SHP77 treated with DMSO at 0.1 percent for 48 hours (cell line): ENCODE results near the gene KLF13.

Experiments
- DNase-seq: peaks from one replicate; lab custom pipeline; 2025; lab: John Stamatoyannopoulos, UW

KLF13 gene

DNA sequence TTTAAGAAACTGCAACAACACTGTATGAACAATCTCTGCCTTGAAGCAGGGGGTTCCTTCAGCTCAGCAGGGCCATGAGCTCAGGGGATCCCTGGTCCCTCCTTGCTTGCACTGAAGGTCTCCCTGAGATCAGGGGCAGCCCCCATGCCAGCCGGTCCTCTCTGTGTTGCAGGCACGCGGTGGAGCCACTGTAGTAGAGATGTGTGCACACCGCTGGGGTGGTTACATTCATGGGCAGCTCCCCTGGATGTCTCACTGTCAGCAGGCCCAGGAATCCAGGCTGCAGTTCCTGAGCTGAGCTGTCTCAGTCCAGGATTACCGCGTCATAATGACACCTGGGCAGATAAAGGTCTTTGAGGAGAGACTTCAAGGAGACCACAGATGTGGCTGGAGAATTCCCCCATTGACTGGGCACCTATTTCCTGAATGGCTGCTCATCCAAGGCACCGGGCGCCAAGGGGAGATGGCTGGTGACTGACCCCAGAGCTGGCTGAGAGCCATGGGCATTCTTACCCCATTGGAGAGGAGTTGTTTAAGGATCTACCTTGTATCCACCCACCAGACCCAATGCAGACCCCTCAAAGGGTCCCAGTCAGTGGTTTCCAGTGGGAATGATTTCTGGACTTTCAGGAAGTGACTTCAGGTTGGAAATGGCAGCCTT is 10.4 kb upstream of the KLF13 start:
- DNase-seq: no peak

DNA sequence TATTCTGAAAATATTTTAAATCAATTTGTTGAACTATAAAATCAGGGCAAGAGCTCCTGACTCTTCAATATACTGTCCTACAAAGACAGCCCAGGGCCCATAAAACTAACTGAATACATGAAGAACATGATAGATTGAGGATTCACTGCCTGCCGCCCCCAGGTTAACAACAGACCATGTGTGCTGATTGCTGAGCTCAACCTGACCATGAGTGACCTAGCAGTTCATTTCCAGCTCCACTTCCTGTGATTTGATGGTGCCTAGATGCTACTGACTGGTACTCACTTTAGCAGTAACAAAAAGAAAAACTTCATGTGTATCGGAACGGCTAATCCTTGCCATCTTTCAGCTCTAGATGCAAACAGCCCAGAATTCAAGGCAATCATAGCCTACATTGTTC is 9.6 kb upstream of the KLF13 start:
- no peak for DNase-seq

DNA sequence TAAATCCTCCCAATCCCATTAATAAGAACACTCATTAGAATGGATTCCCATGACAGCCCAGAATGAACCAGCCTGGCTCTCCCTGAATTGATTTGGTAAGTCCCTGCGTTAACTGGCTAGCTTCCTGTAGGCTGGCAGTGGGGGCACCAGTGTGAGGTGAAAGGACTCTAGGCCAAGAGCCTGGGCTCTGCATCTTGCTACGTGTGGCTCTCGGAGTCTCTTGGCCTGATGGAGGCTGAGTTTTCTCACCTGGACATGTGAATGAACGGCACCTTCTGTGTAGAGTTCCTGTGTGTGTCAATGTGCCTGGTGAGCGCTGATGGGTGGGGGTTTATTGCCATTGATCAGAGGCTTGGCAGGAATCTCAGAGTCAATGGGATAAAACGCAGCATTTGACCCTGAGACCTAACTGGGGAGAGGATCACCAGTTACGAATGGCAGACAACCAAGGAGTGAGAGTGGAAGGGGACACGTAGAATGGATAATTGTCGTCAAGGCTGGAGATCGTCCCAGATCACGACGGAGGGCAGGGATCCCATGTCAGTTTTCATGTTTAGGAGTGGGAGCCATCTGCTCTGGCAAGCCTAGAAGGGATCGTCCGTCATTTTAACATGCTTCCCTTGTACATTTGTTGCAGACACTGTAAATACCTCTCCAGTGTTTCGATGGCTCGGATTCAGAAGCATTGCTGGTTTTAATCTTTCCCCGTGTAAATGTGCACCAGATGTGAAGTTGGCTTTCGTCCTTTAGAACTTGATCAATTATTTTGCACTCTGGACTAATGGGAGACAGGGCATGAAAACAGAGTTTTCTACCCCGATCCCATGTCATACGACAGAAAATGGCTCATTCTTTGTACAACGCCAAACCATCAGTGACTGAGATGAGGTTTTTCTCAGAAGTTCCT is 9.0 kb upstream of the KLF13 start:
- DNase-seq: no peak

DNA sequence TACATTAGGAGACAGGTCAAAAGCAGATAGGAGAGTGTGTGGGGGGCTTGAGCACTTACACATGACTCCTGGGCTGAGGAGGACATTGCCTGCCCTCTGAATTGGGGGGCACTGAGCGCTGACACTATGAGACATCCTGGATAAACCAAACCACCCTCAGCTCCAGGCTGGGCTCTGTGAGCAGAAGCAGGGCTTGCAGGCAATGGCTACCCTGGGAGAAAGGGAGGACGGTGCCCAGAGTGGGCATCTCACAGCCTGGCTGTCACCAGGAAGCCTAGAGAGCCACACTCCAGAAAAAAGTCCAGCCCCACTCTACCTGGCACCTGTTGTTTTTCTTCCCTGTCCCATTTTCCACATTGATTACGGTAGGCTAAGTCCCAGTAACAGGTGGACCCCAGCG is 8.2 kb upstream of the KLF13 start:
- DNase-seq: no peak

DNA sequence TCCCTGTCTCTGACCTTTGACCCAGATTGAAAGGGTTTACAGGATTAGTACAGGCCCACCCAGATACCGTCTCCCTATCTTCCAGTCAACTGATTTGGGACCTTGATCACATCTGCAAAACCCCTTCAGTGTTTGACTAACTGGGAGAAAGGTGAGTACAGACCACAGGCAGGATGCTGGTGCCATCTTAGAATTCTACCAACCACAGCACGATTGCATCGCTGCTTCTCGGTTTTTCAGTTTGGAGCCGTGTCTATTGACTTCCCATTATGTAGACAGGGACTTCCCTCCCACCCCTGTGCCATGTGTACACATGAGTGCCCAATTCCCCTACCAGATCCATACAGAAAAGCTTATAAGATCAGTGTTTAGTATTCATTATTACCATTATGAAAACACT is 6.6 kb upstream of the KLF13 start:
- DNase-seq: no peak

DNA sequence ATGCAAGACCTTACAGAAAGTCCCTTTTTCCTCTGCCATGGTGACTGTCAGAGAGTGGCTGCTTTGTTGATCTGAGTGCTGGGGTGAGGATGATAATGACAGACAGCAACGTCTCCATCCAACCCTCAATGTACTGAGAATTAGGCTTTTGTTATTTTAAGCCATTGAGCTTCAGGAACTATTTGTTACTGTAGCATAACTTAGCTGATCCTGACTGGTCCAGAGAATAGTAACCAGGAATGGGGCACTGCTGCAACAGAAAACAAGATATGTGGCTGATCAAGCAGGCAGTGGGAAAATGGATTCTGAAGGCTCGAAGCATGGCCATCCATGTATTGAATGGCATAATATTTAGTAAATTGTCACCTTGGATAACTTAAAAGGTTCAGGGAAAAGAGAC is 5.2 kb upstream of the KLF13 start:
- DNase-seq: no peak

GRCh38 chr15:31322504-31322903 is 4.1 kb upstream of the KLF13 start:
- no peak for DNase-seq

DNA sequence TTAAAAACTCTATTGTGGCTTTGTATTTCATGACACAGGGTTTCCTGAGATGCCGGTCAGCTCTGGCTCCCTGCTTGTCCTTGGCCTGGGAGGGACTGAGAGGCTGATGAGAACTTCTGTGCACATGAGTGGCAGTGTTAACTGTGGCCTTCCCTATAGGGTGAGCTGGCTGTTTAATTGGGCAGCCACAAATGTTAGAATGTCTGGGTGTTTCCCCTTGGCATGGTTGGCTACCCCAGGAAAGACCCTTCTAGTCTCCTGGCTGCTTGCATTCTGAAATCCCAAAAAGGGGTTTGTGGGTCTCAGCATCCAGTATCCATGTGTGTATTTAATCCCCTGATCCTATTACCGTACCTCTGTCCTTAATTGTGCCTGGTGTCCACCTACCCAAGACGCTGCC is 3.0 kb upstream of the KLF13 start:
- DNase-seq: no peak

GRCh38 chr15:31324186-31324585 is 2.4 kb upstream of the KLF13 start:
- no peak for DNase-seq

GRCh38 chr15:31324806-31325594 is 1.6 kb upstream of the KLF13 start:
- no peak for DNase-seq

- no peak for DNase-seq
These were observed 960 bp upstream of the KLF13 start for GRCh38 chr15:31325595-31326155.

GRCh38 chr15:31326875-31327668 is 437 bp downstream of the KLF13 start:
- no peak for DNase-seq

DNA sequence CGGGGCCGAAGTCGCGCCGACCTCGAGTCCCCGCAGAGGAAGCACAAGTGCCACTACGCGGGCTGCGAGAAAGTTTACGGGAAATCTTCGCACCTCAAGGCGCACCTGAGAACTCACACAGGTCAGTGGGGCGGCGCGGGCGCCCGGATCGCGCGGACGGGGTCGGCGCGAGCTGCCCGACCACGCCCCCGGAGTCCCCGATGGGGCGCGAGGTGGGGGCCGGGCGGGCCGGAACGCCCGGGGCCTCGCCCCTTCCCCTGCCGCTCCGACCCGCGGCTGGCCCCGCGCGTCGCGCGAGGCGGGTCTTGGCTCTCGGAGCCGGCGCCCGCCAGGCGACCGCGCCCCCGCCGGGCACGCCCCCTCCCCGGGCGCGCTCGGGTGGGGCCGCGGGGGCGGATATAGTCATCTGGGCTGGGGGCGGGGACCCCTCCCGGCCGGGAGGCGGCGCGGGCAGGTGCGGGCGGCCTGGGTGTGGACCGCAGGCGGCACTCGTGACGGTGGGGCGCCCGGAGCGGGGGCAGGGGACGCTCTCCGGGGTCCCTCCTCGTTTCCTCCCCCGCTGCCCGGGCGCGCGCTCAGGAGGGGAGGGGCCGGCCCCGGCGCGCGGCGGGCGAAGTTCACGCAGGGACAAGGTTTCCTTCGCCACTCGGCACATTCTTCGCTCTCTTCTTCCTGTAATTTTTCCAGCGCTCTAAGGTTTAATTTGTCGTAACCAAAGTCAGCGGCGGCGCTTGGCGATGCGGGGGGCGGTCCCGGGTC is 1.2 kb downstream of the KLF13 start:
- DNase-seq: no peak

GRCh38 chr15:31328428-31328968 is 1.9 kb downstream of the KLF13 start:
- DNase-seq: no peak

DNA sequence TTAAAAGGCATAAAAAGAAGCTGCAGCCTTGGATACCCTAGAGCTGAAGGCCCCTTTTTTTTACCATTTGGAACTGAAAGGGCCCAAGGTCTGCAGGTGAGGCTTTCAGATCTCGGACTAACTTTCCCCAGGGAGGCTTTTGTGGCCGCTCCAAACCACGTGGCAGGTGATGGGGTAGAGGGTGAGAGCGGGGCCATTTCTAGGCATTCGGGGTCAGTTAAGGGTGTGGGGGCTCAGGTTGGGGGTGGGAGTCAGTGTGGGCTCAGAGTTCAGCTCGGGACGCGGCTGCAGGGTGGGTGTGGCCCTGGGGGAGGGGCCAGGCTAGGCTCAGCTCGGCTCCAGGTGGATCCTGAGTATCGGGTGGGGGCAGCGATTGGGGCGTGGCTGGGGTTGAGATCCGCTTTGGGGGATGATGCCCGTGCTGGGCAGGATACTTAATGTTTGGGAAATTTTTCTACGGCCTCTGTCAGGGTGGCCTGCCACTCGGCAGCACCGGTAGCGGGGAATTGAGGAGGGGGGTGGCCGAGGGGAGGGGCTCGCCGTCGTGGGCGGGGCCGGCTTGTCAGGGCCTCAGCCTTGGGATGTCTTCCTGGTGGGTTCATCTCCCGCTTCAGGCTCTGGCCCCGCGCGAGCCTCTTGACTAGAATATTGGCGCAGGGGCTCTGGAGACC is 2.5 kb downstream of the KLF13 start:
- DNase-seq: no peak

DNA sequence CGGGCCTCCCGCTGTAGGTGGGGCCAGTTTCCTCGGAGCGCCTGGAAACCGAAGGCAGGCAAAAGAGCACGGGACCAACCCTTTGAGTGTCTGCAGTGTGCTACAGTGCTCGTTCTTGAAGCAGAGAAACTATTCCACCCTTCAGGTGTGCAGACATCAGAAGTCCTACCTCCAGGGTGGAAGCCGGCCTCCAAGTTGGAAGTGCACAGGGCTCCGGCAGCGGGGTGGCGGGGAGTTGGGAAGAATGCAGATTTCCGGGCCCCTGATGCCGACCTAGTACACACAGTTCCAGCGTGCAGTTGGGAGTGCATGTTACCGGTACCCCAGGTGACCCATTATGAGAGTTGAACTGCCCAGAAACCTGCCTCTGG is 3.0 kb downstream of the KLF13 start:
- no peak for DNase-seq

DNA sequence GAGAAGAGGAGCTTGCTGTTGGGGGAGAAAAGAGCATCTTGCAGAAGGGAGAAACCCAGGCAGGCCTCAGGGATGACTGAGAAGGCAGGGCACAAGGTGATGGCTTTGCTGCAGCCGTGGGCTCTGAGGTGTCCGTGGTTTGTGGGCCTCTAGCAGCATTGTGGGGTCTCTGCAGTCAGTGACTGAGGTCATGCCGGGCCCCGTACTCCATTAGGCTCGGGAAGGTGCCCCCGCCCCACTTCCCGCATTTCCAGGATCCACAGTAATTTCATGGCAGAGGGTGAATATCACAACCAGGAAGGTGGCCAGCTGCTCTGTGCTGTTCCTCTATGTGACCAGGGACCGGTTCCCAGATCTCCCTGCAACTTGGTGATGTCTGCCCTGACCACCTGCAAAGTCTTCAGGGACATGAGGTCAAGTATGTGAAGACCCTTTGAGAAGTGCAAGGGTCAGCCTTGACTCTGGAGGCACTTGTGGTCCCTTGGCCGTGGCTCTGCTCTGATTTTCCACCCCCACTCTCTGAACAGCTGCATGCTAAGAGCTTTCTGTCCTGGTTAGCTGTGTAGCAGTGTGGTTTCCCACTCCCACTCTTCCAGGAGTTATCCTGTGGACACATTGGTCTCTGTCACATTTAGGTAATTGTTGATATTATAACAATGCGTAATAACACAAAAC is 3.6 kb downstream of the KLF13 start:
- no peak for DNase-seq

GRCh38 chr15:31330836-31331235 is 4.2 kb downstream of the KLF13 start:
- no peak for DNase-seq

GRCh38 chr15:31331389-31331788 is 4.8 kb downstream of the KLF13 start:
- no peak for DNase-seq
